ENCODE data around the gene PFKFB3.
"Not testable (repeated sequence)": the region's sequence is repeated elsewhere in the genome, so short reads cannot be mapped to it uniquely, and the experiment has no call there.

The PFKFB3 gene

DNA sequence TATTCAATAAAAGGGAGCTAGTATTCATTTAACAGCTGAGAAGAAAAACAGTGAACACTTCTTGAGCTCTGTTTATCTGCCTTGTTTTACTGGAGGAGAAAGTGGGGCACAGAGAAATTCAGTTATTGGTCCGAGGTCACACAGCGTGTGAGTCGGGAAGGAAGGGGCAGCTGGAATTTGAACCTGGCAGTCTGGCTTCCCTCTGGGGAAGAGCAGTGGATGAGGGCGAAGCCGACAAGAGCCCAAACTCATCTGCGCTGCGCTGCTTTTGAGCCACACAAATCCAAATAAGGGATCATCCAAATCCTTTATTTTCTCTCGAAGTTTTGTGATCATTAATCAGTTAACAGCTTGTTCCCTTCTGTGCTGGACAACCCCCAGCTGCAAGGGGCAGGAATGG lies 23.7 kb upstream of the PFKFB3 start:
- DNase-seq: no peak

DNA sequence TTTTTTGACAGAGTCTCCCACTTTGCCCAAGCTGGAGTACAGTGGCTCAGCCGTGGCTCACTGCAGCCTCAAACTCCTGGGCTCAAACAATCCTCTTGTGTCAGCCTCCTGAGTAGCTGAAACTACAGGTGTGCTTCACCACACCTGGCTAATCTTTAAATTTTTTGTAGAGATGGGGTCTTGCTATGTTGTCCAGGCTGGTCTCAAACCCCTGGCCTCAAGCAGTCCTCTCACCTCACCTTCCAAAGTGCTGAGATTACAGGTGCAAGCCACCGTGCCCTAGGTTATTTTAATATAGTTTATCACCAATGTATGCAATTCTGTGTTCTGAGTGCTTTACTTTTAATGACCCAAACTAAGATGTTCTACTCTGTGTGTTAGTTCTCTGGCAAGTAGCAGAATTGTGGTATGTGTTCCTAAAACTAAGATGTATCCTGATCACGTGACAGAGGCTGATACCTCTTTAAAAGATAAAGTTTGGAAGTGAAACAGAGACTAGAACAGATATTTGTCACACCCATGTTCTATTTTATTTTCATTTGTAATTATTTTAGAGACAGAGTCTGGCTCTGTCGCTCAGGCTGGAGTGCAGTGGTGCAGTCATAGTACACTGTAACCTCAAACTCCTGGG lies 22.1 kb upstream of the PFKFB3 start:
- no peak for DNase-seq

DNA sequence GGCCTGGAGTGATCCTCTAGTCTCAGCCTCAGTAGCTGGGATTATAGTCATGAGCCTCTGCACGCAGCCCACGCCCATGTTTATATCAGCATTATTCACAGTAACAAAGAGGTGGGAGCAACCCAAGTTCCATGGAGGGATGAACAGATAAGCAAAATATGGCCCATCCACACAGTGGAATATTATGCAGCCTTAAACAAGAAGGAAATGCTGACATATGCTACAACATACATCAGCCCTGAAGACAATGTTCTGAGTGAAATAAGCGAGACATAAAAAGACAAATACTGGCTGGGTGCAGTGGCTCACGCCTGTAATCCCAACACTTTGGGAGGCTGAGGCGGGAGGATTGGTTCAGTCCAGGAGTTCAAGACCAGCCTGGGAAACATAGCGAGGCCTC lies 21.5 kb upstream of the PFKFB3 start:
- DNase-seq: no peak

DNA sequence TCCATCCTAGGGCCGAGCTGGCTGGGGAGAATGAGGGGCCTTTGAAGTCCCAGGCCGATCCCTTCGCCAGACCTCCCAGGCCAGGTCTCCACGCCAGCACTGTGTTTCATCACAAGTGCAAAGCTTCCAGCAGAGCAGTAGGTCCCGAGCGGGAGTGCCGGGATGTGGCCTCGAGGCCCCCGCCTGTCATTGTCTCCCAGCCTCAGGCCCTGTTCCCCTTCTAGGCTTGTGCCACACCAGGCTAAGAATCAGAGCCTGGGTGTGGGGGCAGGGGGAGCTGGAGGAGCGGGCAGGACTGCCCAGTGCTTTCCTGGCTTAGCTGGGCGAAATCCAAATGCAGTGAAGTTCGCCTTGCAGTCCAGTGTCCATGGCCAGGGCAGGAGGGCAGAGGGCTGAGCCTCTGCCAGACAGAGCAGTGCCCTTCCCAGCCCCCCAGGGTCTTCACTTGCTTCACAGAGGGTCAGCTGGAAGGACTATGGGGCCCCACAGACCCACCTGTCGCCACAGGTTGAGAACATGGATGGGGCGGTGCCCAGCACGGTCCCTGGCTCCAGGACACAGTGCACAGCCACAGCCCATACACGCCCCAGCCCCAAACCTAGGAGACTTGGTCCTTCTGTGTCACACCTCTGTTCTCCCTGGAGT lies 20.2 kb upstream of the PFKFB3 start:
- no peak for DNase-seq

DNA sequence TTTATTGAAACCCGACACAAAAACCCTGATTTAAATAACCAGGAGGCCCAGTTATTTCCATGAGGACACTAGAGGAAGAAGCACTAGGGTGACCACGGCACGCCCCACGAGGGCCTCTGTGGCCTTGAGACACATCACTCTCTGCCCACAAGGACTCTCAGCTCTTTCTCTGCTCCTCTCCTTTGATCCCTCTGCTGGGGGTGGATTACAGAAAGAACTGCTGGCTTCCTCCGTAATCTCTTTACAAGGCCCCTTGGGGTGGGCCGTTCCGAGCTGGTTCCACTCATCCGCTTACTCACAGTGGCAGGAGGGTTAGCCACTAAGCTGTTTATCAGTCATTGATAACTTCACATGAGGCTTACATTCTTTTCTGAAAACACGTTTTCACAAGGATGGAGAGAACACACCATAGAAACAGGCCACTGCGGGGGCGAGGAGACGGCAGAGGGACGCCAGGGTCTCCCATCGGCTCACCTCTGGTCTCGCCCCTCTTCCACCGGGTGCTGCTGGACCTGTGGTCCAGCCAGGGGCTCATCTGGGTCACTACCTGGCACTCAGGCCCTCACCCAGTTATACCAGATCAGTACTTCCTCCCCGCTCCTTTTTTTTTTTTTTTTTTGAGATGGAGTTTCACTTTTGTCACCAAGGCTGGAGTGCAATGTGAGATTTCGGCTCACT lies 17.6 kb upstream of the PFKFB3 start:
- DNase-seq: no peak

DNA sequence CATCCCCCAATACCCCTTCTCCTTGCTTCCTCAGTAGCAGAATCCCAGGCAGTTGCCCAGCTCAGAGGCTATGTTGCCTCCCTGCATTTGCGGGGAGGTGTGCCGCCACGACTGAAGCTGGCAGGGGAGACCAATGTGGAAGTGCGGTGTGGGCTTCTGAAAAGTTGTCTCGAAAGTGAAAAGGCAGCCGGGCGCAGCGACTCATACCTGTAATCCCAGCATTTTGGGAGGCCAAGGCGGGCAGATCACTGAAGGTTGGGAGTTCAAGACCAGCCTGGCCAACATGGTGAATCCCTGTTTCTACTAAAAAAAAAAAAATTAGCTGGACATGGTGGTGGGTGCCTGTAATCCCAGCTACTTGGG lies 15.9 kb upstream of the PFKFB3 start:
- no peak for DNase-seq

DNA sequence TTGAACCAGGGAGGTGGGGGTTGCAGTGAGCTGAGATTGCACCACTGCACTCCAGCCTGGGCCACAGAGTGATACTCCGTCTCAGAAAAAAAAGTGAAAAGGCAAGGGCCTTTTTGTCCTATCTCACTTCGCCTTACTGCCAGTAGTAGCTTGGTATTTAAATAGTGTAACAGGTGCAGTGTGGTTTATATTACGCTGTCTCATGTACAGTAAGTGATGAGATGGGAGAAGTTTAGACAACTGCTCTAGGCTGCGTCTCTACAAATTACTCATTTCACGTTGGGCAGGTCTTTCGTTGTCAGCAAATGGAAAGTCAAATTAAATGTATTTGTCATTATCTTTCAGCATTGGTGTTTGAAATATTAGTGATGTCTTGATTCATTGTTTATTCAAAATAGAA lies 15.5 kb upstream of the PFKFB3 start:
- DNase-seq: no peak

DNA sequence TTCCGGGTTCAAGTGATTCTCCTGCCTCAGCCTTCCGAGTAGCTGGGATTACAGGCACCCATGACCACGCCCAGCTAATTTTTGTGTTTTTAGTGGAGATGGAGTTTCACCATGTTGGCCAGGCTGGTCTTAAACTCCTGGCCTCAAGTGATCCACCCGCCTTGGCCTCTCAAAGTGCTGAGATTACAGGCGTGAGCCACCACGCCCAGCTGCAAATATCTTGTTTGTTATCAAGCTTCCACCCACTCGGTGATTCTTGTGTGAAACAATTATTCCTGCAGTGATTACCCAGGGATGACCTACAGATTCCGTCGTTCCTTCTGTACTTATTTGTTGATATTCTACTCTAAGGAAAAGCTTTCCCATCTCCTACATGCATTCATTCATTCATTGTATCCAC lies 12.7 kb upstream of the PFKFB3 start:
- not testable (repeated sequence) for DNase-seq

DNA sequence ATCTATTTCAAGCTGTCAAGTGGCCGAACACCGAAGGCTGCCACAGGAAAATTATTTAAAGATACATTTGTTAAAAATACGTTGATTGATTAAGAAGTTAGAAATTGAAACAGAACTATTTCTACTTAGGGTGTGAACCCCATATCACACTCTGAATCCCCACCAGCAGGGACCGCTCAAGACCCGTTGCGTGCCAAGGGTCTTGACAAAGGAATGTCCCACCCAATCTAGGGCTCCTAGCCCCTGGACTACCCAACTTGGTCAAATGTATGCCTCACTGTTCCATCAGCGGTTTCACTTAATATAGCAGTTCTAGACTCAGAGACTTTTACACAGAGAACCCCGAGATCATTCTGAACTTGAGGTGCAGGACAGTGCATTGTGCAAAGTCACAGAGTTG lies 11.6 kb upstream of the PFKFB3 start:
- no peak for DNase-seq

DNA sequence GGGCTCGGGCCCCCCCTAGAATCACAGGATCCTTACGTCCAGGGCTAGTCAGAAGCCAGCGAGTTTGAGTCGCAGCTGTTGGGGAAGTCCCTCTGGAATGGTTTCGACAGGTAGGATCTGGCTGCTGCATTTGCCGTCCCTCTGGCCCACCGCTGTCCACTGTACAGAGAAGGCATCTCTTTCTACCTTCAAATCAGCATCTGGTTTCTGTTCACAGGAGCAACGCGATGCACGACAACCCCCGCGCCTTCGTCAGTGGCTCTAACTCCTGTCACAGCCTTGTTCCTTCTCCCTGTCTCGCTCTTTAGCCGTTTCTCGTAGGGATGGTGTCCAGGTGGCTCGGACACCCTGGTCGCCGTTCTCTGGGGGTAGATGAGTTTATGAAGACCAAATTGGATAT lies 11.2 kb upstream of the PFKFB3 start:
- no peak for DNase-seq

DNA sequence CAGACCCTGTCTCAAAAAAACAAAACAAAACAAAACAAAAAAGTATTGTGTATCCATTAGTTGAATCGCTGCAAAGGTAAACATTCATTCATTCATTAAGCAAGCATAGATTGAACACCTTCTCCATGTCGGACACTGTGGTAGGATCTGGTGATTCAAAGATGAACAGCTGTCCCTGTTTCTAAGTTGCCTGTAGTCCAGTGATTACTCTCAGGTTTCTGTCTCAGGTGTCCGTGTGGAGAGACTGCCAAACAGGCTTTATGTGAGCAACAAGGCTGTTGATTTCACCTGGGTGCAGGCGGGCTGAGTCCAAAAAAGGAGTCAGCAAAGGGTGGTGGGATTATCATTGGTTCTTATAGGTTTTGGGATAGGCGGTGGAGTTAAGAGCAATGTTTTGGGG lies 9.4 kb upstream of the PFKFB3 start:
- DNase-seq: not testable (repeated sequence)

DNA sequence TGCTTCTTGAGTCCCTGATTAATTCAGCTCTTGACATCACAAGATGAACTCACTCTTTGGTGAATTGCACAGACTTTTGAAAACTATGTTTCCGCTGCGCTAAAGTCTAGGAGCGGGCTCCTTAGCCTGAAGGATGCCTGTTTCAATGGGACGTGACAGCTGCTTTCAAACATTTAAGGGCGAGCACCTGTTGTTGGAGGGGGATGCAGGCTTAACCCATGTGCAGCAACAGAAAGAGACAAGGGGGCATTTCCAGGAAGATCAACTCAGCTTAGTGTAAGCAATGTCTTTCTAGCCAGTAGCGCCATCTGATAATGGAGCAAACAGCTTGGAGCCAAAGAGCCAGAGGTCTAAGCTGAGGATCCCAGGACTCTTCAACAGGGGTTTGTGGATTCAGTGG lies 8.4 kb upstream of the PFKFB3 start:
- DNase-seq: no peak

DNA sequence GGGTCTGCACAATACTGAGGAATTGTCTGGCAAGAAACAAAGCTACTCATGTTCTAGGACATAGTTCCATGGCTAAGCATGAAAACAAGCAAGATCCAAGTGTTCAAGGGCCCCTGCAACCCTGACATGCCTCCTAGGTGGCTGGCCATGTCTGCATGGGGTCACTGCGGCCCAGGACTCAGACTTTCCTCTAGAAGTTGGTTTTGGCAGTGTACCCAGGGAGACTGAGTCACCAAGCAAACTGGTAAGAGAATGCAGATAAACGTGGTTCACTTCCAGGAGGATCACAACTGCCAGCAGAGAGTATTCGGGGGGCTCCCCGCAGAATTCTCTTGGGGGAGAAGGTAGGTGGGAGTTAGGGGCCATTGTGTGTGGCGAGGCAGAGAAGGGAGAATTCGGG lies 7.4 kb upstream of the PFKFB3 start:
- peak; percentile 52 for DNase-seq

DNA sequence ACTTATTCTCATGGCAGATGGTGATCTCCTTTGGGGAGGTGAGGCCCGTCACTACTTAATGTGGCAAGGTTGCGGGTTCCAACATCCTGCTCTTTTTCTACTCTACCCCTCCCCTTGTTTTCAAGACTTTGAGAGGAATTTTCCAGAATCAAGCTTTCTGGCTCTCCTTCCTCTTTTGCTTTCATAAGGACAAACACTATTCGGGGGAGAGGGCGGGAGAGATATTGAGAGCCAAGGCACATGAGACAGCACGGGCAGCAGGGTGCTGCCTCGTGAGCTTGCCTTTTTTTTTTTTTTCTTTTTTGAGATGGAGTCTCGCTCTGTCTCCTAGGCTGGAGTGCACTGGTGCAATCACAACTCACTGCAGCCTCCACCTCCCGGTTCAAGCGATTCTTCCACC lies 6.9 kb upstream of the PFKFB3 start:
- DNase-seq: no peak

DNA sequence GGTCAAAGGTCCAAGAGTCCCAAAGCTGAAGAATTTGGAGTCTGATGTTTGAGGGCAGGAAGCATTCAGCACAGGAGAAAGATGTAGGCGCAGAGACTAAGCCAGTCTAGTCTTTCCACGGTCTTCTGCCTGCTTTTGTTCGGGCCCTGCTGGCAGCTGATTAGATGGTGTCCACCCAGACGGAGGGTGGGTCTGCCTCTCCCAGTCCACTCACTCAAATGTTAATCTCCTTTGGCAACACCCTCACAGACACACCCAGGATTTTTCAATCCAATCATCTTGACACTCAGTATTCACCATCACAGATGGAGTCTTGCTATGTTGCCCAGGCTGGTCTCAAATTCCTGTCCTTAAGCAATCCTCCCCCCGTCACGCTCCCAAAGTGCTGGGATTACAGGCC lies 6.2 kb upstream of the PFKFB3 start:
- DNase-seq: not testable (repeated sequence)

DNA sequence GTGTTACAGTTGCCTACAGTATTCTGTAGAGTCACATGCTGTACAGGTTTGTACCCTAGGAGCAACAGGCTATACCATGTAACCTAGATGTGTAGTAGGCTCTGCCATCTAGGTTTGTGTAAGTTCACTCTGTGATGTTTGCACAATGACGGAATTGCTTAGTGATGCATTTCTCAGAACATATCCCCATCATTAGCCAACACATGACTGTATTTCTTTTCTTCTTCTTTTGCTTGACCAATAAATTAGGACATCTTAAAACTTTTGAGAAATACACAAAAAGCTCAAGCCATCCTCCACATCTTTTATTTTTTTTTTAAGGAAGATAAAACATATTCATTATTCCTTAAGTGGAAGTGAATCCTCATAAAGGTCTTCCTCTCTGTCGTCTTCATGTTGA lies 5.4 kb upstream of the PFKFB3 start:
- no peak for DNase-seq

DNA sequence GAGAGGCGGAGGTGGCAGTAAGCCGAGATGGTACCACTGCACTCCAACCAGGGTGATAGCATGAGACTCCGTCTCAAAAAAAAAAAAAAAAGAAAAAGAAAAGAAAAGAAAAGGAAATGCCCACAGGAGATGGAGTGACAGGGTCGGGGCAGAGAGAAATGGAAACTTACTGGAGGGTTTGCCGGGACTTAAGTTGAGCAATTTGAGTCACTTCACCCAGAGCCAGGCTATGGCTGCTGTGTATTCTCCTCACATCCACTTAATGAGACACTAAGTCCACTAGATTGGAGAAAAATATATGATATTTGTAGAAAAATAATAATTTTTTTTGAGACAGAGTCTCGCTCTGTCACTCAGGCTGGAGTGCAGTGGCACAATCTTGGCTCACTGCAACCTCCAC lies 4.6 kb upstream of the PFKFB3 start:
- no peak for DNase-seq

DNA sequence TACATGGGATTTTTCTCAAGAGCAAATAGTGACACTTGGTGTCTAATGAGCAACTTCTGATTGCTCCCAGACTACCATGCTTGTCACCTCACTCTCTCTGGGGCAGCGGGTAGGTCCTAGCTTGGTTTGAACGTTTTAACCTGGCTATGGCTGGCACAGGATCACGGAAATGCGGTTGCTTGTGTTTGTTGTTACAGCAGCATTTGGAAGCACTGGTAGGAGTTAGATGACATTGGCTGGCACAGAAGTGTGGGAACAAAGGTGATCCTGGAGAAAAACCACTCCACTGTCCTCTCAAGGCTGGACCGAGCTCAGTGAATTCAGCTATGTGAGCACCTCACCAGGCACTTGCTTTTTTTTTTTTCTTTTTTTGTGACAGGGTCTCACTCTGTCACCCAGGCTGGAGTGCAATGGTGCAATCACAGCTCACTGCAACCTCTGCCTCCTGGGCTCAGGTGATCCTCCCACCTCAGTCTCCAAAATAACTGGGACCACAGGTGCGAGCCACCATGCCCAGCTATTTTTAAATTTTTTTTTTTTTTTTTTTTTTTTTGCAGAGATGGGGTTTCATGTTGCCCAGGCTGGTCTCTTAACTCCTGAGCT lies 3.5 kb upstream of the PFKFB3 start:
- DNase-seq: no peak

DNA sequence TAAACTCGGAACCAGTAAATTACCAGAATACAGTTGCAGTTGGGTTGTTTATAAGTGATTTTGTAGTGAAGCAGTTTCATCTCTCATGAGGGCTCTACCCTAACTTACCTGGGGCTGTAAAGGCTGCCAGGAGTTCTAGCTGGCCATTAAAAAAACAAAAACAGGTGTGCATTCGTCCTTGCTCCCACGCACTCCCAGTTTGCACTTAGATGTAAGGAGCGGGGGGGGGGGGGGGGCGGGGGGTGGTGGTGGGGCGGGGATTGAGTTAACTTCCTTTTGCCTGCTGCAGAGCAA lies 2.3 kb upstream of the PFKFB3 start:
- no peak for DNase-seq

DNA sequence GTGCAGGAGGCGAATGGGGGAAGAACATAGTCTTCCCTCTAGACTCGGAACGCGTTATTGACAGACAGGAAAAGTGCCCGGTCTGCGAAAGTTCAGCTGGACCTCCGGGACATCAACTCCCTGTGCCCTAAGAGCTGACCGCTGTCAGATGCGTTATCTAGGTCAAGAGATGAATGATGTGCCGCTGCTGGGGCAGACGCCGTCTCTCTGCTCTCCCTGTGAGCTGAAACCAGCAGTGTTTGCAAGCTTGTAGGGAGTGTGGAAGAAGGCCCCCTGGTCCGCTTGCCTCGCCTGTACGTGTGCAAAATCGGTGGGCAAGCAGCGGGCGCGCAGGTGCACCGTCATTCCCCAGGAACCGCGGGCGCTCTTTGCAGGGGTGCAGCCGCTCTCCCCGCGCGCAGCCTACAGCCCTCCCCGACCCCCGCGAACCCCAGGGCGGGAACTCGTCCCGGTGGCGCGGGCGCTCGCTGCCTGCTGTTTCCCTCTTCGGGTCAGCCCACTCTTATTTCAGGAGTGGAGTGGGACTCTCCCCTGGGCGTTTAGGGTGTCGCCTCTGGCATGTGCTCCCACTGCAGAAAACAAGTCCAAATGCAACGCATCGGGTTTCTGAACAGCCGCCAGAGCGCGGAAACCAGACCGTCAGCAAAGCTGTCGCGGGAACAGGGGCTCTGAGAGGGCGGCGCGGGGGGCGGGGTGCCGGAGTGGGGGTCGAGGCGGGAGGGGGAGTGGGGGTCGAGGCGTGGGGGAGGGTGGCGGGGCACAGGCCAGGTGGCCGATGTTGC lies 1.8 kb upstream of the PFKFB3 start:
- DNase-seq: peak; percentile 60

DNA sequence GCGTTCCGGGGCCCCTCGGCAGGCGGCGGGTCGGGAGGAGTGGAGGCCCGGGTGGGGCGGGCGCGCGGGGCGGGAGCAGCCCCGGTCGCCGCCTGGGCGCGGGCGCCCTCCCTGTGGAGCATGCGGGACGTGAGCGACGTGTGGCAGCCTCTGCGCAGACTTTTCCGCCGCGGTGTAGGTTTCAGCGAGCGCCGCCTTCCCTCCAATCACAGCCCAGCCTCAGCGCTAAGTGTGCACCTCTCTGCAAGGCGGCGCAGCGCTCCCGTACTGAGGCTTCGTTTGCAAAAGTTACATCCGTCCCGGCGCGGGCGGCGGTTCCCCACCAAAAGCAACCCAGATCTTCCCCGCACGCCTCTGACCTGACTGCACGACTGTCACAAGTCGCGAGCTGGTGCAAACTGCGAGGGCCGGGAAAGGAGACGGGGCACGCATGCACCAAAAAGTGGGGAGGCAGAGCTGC lies 1.2 kb upstream of the PFKFB3 start:
- peak; percentile 91 for DNase-seq

DNA sequence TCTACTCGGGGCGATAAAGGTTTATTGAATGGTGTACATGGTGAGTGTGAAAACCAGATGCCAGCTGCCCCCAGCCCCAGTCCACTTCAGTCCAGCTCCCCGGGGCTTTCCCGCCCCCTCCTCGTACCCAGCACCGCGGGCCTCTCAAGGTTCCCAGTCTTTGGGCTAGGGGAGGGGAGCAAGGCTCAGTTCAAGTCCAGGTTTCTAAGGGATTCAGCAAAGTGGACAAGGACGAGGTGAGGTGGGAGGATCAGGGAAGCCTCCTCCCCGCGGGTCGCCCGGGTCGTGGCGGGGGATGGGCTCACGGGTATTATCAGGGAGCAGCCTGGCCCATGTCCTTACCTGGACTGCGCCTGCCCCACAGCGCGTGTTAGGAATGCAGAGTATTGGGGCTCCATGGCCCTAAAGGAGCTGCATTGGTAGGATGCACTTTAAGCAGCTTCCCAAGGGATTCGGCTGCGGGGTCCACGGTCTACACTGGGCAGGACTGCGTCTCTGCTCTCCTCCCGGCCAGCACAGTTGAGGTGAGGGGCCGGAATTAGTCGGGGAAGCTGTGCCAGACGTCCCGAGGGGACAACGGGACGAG lies 541 bp upstream of the PFKFB3 start:
- no peak for DNase-seq
